ENCODE results near the gene CRTAC1.

The CRTAC1 gene

GRCh38 chr10:97887399-97887798 is 143.0 kb downstream of the CRTAC1 start:
- TF ChIP-seq CTCF (conservative IDR thresholded peaks at IDR 0.05; ENCODE audit: low read depth, low read length) = no peak
- no peak overlapping the region for H3K4me3 ChIP-seq (ENCODE audit: low read length)
- DNase-seq (ENCODE audit: low read depth) = no peak

- DNase-seq (ENCODE audit: low read depth) = no peak
- no peak for TF ChIP-seq CTCF (conservative IDR thresholded peaks at IDR 0.05; ENCODE audit: low read depth, low read length)
- H3K4me3 ChIP-seq (ENCODE audit: low read length) = no peak overlapping the region
Observed at GRCh38 chr10:97886286-97886685, 144.1 kb downstream of the CRTAC1 start.

- no peak for TF ChIP-seq CTCF (conservative IDR thresholded peaks at IDR 0.05; ENCODE audit: low read depth, low read length)
- DNase-seq (ENCODE audit: low read depth) = no peak
- H3K4me3 ChIP-seq (ENCODE audit: low read length) = no peak overlapping the region
Observed at GRCh38 chr10:97883092-97883485, 147.3 kb downstream of the CRTAC1 start.

GRCh38 chr10:97882142-97883091 is 148.0 kb downstream of the CRTAC1 start:
- no peak for TF ChIP-seq CTCF (conservative IDR thresholded peaks at IDR 0.05; ENCODE audit: low read depth, low read length)
- H3K4me3 ChIP-seq (ENCODE audit: low read length) = no peak overlapping the region
- DNase-seq (ENCODE audit: low read depth) = peak; percentile 87

GRCh38 chr10:97880109-97880508 is 150.3 kb downstream of the CRTAC1 start:
- no peak for DNase-seq (ENCODE audit: low read depth)
- no peak overlapping the region for H3K4me3 ChIP-seq (ENCODE audit: low read length)
- no peak for TF ChIP-seq CTCF (conservative IDR thresholded peaks at IDR 0.05; ENCODE audit: low read depth, low read length)

- no peak overlapping the region for H3K4me3 ChIP-seq (ENCODE audit: low read length)
- TF ChIP-seq CTCF (conservative IDR thresholded peaks at IDR 0.05; ENCODE audit: low read depth, low read length) = no peak
- no peak for DNase-seq (ENCODE audit: low read depth)
Observed at GRCh38 chr10:97879241-97879640, 151.2 kb downstream of the CRTAC1 start.

GRCh38 chr10:97876402-97876801 is 154.0 kb downstream of the CRTAC1 start:
- no peak for DNase-seq (ENCODE audit: low read depth)
- no peak for TF ChIP-seq CTCF (conservative IDR thresholded peaks at IDR 0.05; ENCODE audit: low read depth, low read length)
- H3K4me3 ChIP-seq (ENCODE audit: low read length) = no peak overlapping the region

Data from retinal pigment epithelial cell (primary cell).